NOMO-1 (cell line): ENCODE results near the gene TGOLN2.
"Not testable (repeated sequence)": the region's sequence is repeated elsewhere in the genome, so short reads cannot be mapped to it uniquely, and the experiment has no call there.

Experiments used
- DNase-seq, 2 experiments: peaks; one replicate each; lab custom pipeline; 2025; ENCODE audit not compliant: unreplicated experiment in 2 of 2; lab: John Stamatoyannopoulos, UW

The TGOLN2 gene

GRCh38 chr2:85327822-85328617, at the start of gene TGOLN2:
TGOLN2 (minus strand) TSS chr2:85327989; CDS start chr2:85327962, 27 bp downstream.
- peak; percentile 93 for DNase-seq

GRCh38 chr2:85377083-85377482, 49.3 kb upstream of the TGOLN2 start:
- no peak for DNase-seq

GRCh38 chr2:85376291-85377065, 48.7 kb upstream of the TGOLN2 start:
- DNase-seq = no peak

GRCh38 chr2:85371045-85371444, 43.3 kb upstream of the TGOLN2 start:
- no peak for DNase-seq

GRCh38 chr2:85369500-85369899, 41.7 kb upstream of the TGOLN2 start:
- no peak for DNase-seq

- DNase-seq = no peak
Observed at GRCh38 chr2:85368921-85369320, 41.1 kb upstream of the TGOLN2 start.

GRCh38 chr2:85367180-85367579, 39.4 kb upstream of the TGOLN2 start:
- no peak for DNase-seq

- DNase-seq = not testable (repeated sequence)
Observed at GRCh38 chr2:85362653-85363387, 35.0 kb upstream of the TGOLN2 start.

GRCh38 chr2:85357736-85358135, 29.9 kb upstream of the TGOLN2 start:
- no peak for DNase-seq

GRCh38 chr2:85356186-85356585, 28.4 kb upstream of the TGOLN2 start:
- DNase-seq = no peak

- no peak for DNase-seq
Observed at GRCh38 chr2:85355521-85355920, 27.7 kb upstream of the TGOLN2 start.

GRCh38 chr2:85355073-85355410, 27.3 kb upstream of the TGOLN2 start:
- no peak for DNase-seq

- DNase-seq = peak; percentile 97 to 99
Observed at GRCh38 chr2:85354286-85355072, 26.7 kb upstream of the TGOLN2 start, which contains the start of the genes ELMOD3 and RETSAT. ELMOD3 (plus strand) TSS chr2:85354769; CDS start chr2:85357199, 2,430 bp downstream. RETSAT (minus strand) TSS chr2:85354528; CDS start chr2:85354507, 21 bp downstream.

GRCh38 chr2:85353876-85354285, 26.1 kb upstream of the TGOLN2 start:
- peak in 1 of 2 experiments; percentile 41 for DNase-seq

GRCh38 chr2:85347599-85347998, 19.8 kb upstream of the TGOLN2 start:
- DNase-seq = no peak

- no peak for DNase-seq
Observed at GRCh38 chr2:85344356-85344954, 16.7 kb upstream of the TGOLN2 start.

GRCh38 chr2:85343207-85343895, 15.6 kb upstream of the TGOLN2 start:
- not testable (repeated sequence) for DNase-seq

- no peak for DNase-seq
Observed at GRCh38 chr2:85342156-85342555, 14.4 kb upstream of the TGOLN2 start.

- no peak for DNase-seq
Observed at GRCh38 chr2:85341269-85342029, 13.7 kb upstream of the TGOLN2 start.
